ENCODE results near the gene VSIG2.

Gene VSIG2

GRCh38 chr11:124717786-124718651 is 34.0 kb downstream of the VSIG2 start:
- no peak for DNase-seq

GRCh38 chr11:124717421-124717785 is 34.7 kb downstream of the VSIG2 start:
- no peak for DNase-seq

GRCh38 chr11:124716591-124716990 is 35.5 kb downstream of the VSIG2 start:
- no peak for DNase-seq

GRCh38 chr11:124712392-124712791 is 39.7 kb downstream of the VSIG2 start:
- DNase-seq, result no peak

- no peak for DNase-seq
These were observed 44.2 kb downstream of the VSIG2 start for GRCh38 chr11:124707829-124708228.

- no peak for DNase-seq
These were observed 52.0 kb downstream of the VSIG2 start for GRCh38 chr11:124700028-124700427.

- no peak for DNase-seq
These were observed 52.5 kb downstream of the VSIG2 start for GRCh38 chr11:124699547-124699946.

Data from activated naive CD4-positive, alpha-beta T cell treated with Interleukin-2 at 50 U/mL for 16 hours (primary cell).